Measurements from ENCODE around the gene EMC6.

Gene EMC6

GRCh38 chr17:3715296-3715695 lies 46.7 kb downstream of the EMC6 start:
- no peak for TF ChIP-seq FOXP2 (optimal IDR thresholded peaks at IDR 0.05; ENCODE audit: borderline replicate concordance, extremely low read depth, extremely low read length, insufficient read depth)
- no peak for TF ChIP-seq TAF1 (IDR thresholded peaks at IDR 0.05; ENCODE audit: borderline replicate concordance, insufficient read depth, low read length)
- TF ChIP-seq SIN3A (IDR thresholded peaks at IDR 0.05; ENCODE audit: borderline replicate concordance, insufficient read depth, low read length), result no peak
- TF ChIP-seq POLR2AphosphoS5 (IDR thresholded peaks at IDR 0.05; ENCODE audit: low read depth, low read length), result no peak
- no peak for TF ChIP-seq REST (IDR thresholded peaks at IDR 0.05; ENCODE audit: insufficient read depth in 1 of 2, low read depth in 2 of 2, low read length in 2 of 2)

GRCh38 chr17:3718201-3718600 lies 49.6 kb downstream of the EMC6 start:
- TF ChIP-seq FOXP2 (optimal IDR thresholded peaks at IDR 0.05; ENCODE audit: borderline replicate concordance, extremely low read depth, extremely low read length, insufficient read depth) (no peak), REST (IDR thresholded peaks at IDR 0.05; ENCODE audit: insufficient read depth in 1 of 2, low read depth in 2 of 2, low read length in 2 of 2) (no peak), POLR2AphosphoS5 (IDR thresholded peaks at IDR 0.05; ENCODE audit: low read depth, low read length) (no peak), SIN3A (IDR thresholded peaks at IDR 0.05; ENCODE audit: borderline replicate concordance, insufficient read depth, low read length) (no peak), TAF1 (IDR thresholded peaks at IDR 0.05; ENCODE audit: borderline replicate concordance, insufficient read depth, low read length) (no peak)

GRCh38 chr17:3719265-3719664 lies 50.7 kb downstream of the EMC6 start:
- TF ChIP-seq SIN3A (IDR thresholded peaks at IDR 0.05; ENCODE audit: borderline replicate concordance, insufficient read depth, low read length), result no peak
- no peak for TF ChIP-seq REST (IDR thresholded peaks at IDR 0.05; ENCODE audit: insufficient read depth in 1 of 2, low read depth in 2 of 2, low read length in 2 of 2)
- no peak for TF ChIP-seq POLR2AphosphoS5 (IDR thresholded peaks at IDR 0.05; ENCODE audit: low read depth, low read length)
- TF ChIP-seq FOXP2 (optimal IDR thresholded peaks at IDR 0.05; ENCODE audit: borderline replicate concordance, extremely low read depth, extremely low read length, insufficient read depth), result no peak
- no peak for TF ChIP-seq TAF1 (IDR thresholded peaks at IDR 0.05; ENCODE audit: borderline replicate concordance, insufficient read depth, low read length)

All from PFSK-1 (cell line).